HepG2 (cell line): ENCODE results near the gene NME7. TPM values are rescaled to one million over a fixed set of nuclear protein-coding genes. Genes with fewer than 3 reads are reported as not detected.

Experiments
- CENPX ChIP-seq: sonication (generic); formaldehyde crosslinking; IDR thresholded peaks from 2 replicates; pipeline ENCODE4 v1.9.0; 2021; ENCODE audit warnings: mild to moderate bottlenecking, missing genetic modification reagents, moderate library complexity
- CREB1 ChIP-seq, 2 experiments: fragments of 450-650 bp in 1 of 2; IDR thresholded peaks; 2 replicates each; pipeline ENCODE4 v1.6.1; 2016 to 2017; ENCODE audit warnings: control low read depth in 1 of 2, mild to moderate bottlenecking in 1 of 2, missing compliant biosample characterization in 1 of 2, missing genetic modification characterization in 1 of 2
- EED ChIP-seq: sonication (generic); formaldehyde crosslinking; IDR thresholded peaks from 2 replicates; pipeline ENCODE4 v1.5.0; 2020; ENCODE audit warnings: mild to moderate bottlenecking, missing genetic modification reagents
- FOXK1 ChIP-seq: sonication (generic); formaldehyde crosslinking; IDR thresholded peaks from 2 replicates; pipeline ENCODE4 v1.4.0; 2020; ENCODE audit warnings: low read depth, missing genetic modification reagents, borderline replicate concordance
- FOXO1 ChIP-seq: sonication (generic); formaldehyde crosslinking; IDR thresholded peaks from 2 replicates; pipeline ENCODE4 v1.4.0; 2020; ENCODE audit warnings: missing genetic modification reagents
- HNF4G ChIP-seq, 2 experiments: sonication (generic) in 1 of 2; formaldehyde crosslinking in 1 of 2; IDR thresholded peaks; 2 replicates each; pipeline versions ENCODE4 v1.4.0 to v1.6.1; 2011 to 2020; ENCODE audit warnings: borderline replicate concordance in 2 of 2, low read depth in 2 of 2, mild to moderate bottlenecking in 2 of 2, low read length in 1 of 2, missing genetic modification reagents in 1 of 2, moderate library complexity in 1 of 2
- MBD4 ChIP-seq: IDR thresholded peaks from 2 replicates; pipeline ENCODE4 v1.6.1; 2012; ENCODE audit warnings: low read length, inconsistent platforms, borderline replicate concordance
- MIER2 ChIP-seq: IDR thresholded peaks from 2 replicates; pipeline ENCODE4 v1.6.1; 2016; ENCODE audit warnings: missing biosample characterization, missing genetic modification reagents
- PAXIP1 ChIP-seq: sonication (generic); formaldehyde crosslinking; conservative IDR thresholded peaks from 2 replicates; pipeline ENCODE4 v1.4.0; 2020; ENCODE audit warnings: mild to moderate bottlenecking, missing genetic modification reagents, moderate library complexity
- RFX1 ChIP-seq: fragments of 450-650 bp; IDR thresholded peaks from 2 replicates; pipeline ENCODE4 v1.6.1; 2017
- SCMH1 ChIP-seq: sonication (generic); formaldehyde crosslinking; IDR thresholded peaks from 2 replicates; pipeline ENCODE4 v1.9.0; 2021; ENCODE audit warnings: missing genetic modification reagents, mild to moderate bottlenecking, borderline replicate concordance
- SOX5 ChIP-seq: IDR thresholded peaks from 2 replicates; pipeline ENCODE4 v1.6.1; 2016; ENCODE audit warnings: borderline replicate concordance
- TCF7 ChIP-seq: sonication (generic); IDR thresholded peaks from 2 replicates; pipeline ENCODE4 v1.6.1; 2016; ENCODE audit warnings: antibody characterized with exemption, low read depth
- ZNF138 ChIP-seq: sonication (generic); formaldehyde crosslinking; IDR thresholded peaks from 2 replicates; pipeline ENCODE4 v1.5.0; 2020; ENCODE audit warnings: mild to moderate bottlenecking, low read depth, missing genetic modification reagents
- ZNF230 ChIP-seq: sonication (generic); formaldehyde crosslinking; IDR thresholded peaks from 2 replicates; pipeline ENCODE4 v1.4.0; 2020; ENCODE audit warnings: mild to moderate bottlenecking, missing genetic modification reagents
- ZNF264 ChIP-seq: sonication (generic); formaldehyde crosslinking; IDR thresholded peaks from 2 replicates; pipeline ENCODE4 v1.4.0; 2020; ENCODE audit warnings: missing genetic modification reagents
- ZNF678 ChIP-seq: sonication (generic); formaldehyde crosslinking; IDR thresholded peaks from 2 replicates; pipeline ENCODE4 v1.4.0; 2020; ENCODE audit warnings: mild to moderate bottlenecking, missing genetic modification reagents
- ZNF7 ChIP-seq: IDR thresholded peaks from 2 replicates; pipeline ENCODE4 v1.6.1; 2016; ENCODE audit warnings: missing biosample characterization, missing genetic modification reagents
- polyA plus RNA-seq, 8 experiments: library from polyadenylated mRNA; depleted of rRNA in 3 of 8; stranded (reverse) in 7 of 8; unstranded in 1 of 8; fragments of >200 nt; fragmentation: Illumina TruSeq in 4 of 8; extraction: Trizol in 4 of 8; gene quantifications; 2 replicates each; pipeline versions ENCODE4 v1.2.1 to v1.2.3, GENCODE V29; 2011 to 2016; ENCODE audit warnings: low read depth in 4 of 8, missing spikeins in 1 of 8, mixed read lengths in 1 of 8; ENCODE audit not compliant: insufficient read depth in 1 of 8
- total RNA-seq, 5 experiments: library from RNA; depleted of rRNA; stranded (reverse); fragments of >200 nt; fragmentation: Illumina TruSeq; extraction: Trizol; gene quantifications; 2 replicates each; pipeline ENCODE4 v1.2.3, GENCODE V29; 2016; ENCODE audit warnings: low read depth in 1 of 5
- TF ChIP-seq, protein P1 (sequence below): IDR thresholded peaks from 2 replicates; pipeline ENCODE4 v1.6.1; 2016
- TF ChIP-seq, protein P2 (sequence below): sonication (generic); formaldehyde crosslinking; IDR thresholded peaks from 2 replicates; pipeline ENCODE4 v1.4.0; 2020; ENCODE audit warnings: missing genetic modification reagents, borderline replicate concordance
- TF ChIP-seq, protein P3 (sequence below): IDR thresholded peaks from 2 replicates; pipeline ENCODE4 v1.6.1; 2016; ENCODE audit warnings: missing biosample characterization, missing genetic modification reagents, low read depth
- TF ChIP-seq, protein P4 (sequence below): sonication (generic); formaldehyde crosslinking; IDR thresholded peaks from 2 replicates; pipeline ENCODE4 v1.8.0; 2022; ENCODE audit warnings: mild to moderate bottlenecking, missing genetic modification reagents, moderate library complexity

The NME7 gene
- total and polyA plus RNA-seq, 2 of the 13 experiments (the other 11 are each of a cell fraction or from before 2014, with no cell fraction given), result 9.4 to 22.5 TPM

DNA sequence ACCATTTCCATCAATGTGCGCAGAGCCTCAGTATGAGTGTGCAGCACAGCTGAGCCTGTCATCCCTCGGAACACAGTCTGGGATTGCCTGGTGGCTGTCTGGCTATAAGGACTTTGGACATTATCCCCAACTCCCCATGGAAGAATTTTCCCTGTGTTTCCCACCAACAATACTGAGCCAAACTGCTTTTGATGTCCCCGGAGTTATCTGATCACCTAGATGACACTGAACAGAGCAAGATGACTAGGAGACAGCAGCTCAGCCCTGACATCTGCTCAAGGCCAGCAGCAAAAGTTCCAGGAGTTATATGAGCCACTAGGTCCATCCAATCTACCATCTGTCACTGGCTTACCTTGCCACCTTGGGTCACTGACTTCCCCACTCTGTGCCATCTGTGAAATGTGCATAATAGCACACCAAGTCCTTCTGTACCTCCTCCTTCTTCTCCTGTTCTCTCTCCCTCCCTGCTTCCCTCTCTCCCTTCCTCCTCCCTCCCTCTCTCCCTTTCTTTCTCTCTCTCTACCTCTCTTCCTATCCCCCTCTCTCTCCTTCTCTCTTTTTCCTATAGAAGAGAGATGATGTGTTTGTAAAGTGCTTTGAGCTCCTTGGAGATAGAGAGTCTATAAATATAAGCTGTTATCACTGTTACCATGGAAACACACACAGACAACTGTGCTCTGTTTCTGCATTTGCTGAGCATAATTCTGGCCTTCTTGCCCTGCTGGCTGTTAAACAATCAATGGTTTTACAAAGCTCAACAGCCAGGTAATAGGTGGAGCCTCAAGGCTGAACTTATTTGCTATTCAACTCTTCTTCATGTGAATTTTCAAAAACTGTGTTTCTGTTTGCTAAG, 280.8 kb downstream of the NME7 start (continued):
- TF ChIP-seq PAXIP1 (CRISPR knock-in tag) (peak; percentile 60), FOXK1 (CRISPR knock-in tag) (no peak), SCMH1 (CRISPR knock-in tag) (no peak), TCF7 (peak; percentile 48; the same call in 1 of the 2 replicates), ZNF264 (CRISPR knock-in tag) (no peak), ZNF138 (CRISPR knock-in tag) (no peak), RFX1 (peak; percentile 76), CENPX (CRISPR knock-in tag) (no peak), FOXO1 (CRISPR knock-in tag) (peak; percentile 54; the same call in 1 of the 2 replicates), CREB1 (IDR thresholded peaks at IDR 0.05) (no peak), CREB1 (CRISPR knock-in tag; IDR thresholded peaks at IDR 0.05) (no peak), MBD4 (no peak), SOX5 (CRISPR knock-in tag) (peak; percentile 48; the same call in 1 of the 2 replicates), ZNF678 (CRISPR knock-in tag) (no peak), MIER2 (CRISPR knock-in tag) (0 out of 2 replicates have a peak, but pooled peaks have one; percentile 22), ZNF230 (no peak), EED (CRISPR knock-in tag) (no peak), HNF4G (IDR thresholded peaks at IDR 0.05; ENCODE audit: borderline replicate concordance, low read depth, low read length) (peak; percentile 41; the same call in 1 of the 2 replicates), HNF4G (CRISPR knock-in tag; IDR thresholded peaks at IDR 0.05; ENCODE audit: borderline replicate concordance, low read depth) (peak; percentile 51; the same call in 1 of the 2 replicates), ZNF7 (CRISPR knock-in tag) (no peak)
- TF ChIP-seq, protein P1, sequence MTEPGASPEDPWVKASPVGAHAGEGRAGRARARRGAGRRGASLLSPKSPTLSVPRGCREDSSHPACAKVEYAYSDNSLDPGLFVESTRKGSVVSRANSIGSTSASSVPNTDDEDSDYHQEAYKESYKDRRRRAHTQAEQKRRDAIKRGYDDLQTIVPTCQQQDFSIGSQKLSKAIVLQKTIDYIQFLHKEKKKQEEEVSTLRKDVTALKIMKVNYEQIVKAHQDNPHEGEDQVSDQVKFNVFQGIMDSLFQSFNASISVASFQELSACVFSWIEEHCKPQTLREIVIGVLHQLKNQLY (CRISPR knock-in tag), result no peak
- TF ChIP-seq, protein P2, sequence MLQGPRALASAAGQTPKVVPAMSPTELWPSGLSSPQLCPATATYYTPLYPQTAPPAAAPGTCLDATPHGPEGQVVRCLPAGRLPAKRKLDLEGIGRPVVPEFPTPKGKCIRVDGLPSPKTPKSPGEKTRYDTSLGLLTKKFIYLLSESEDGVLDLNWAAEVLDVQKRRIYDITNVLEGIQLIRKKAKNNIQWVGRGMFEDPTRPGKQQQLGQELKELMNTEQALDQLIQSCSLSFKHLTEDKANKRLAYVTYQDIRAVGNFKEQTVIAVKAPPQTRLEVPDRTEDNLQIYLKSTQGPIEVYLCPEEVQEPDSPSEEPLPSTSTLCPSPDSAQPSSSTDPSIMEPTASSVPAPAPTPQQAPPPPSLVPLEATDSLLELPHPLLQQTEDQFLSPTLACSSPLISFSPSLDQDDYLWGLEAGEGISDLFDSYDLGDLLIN (CRISPR knock-in tag), result no peak
- TF ChIP-seq, protein P3, sequence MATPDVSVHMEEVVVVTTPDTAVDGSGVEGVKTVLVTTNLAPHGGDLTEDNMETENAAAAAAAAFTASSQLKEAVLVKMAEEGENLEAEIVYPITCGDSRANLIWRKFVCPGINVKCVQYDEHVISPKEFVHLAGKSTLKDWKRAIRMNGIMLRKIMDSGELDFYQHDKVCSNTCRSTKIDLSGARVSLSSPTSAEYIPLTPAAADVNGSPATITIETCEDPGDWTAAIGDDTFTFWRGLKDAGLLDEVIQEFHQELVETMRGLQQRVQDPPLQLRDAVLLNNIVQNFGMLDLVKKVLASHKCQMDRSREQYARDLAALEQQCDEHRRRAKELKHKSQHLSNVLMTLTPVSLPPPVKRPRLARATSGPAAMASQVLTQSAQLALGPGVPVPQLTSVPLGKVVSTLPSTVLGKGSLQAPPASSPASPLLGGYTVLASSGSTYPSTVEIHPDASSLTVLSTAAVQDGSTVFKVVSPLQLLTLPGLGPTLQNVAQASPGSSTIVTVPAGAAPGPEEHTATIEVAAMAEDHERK (CRISPR knock-in tag), result no peak
- TF ChIP-seq, protein P4, sequence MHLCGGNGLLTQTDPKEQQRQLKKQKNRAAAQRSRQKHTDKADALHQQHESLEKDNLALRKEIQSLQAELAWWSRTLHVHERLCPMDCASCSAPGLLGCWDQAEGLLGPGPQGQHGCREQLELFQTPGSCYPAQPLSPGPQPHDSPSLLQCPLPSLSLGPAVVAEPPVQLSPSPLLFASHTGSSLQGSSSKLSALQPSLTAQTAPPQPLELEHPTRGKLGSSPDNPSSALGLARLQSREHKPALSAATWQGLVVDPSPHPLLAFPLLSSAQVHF (CRISPR knock-in tag), result no peak
